Tongue (tissue), 2 donors: ENCODE measurements around the gene GSTT2. TPM values are rescaled to one million over a fixed set of nuclear protein-coding genes. Genes with fewer than 3 reads are reported as not detected.
"Not testable (repeated sequence)": the region's sequence is repeated elsewhere in the genome, so short reads cannot be mapped to it uniquely, and the experiment has no call there.

Experiments used
- DNase-seq: peaks from one replicate; pipeline ENCODE4 v3.0.0-alpha.2; 2015
- total RNA-seq: library from RNA; depleted of rRNA; stranded (reverse); fragments of >200 nt; gene quantifications from one replicate; pipeline ENCODE4 v1.2.3, GENCODE V29; 2014

The GSTT2 gene
- total RNA-seq = not detected

DNA sequence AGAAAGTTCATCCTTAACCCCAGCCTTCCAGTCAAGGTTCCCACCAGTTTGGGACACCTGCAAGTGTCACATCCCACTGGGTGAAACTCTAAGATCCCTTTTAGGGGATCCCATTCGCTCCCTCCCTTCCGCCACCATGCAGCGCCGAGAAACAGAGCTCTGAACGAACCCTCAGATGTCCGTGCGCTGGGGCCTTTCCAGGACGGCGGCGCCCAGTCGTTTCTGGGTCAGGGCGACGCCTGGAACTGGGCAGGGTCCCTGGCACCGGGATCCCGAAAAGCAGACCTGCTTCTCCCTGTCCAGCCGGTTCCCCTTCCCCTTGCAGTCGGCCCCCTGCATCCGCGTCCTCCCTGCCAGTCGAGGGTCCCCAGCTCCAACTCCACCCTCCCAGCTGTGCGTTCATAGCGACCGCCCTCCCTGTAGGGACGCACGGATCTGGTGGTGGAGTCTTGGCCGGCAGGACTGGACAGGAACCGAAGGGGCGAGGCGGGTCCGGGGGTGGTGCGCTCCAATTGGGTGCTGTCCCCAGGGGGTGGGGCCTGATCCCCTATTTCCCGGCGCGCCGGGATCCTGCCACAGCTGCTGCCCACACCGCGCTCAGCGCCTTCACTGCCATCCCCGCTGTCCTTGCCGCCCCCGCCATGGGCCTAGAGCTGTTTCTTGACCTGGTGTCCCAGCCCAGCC lies at the start of gene GSTT2:
Gene GSTT2 (plus strand): TSS at position 578 of the 684 bp plus-strand sequence.
- not testable (repeated sequence) for DNase-seq

DNA sequence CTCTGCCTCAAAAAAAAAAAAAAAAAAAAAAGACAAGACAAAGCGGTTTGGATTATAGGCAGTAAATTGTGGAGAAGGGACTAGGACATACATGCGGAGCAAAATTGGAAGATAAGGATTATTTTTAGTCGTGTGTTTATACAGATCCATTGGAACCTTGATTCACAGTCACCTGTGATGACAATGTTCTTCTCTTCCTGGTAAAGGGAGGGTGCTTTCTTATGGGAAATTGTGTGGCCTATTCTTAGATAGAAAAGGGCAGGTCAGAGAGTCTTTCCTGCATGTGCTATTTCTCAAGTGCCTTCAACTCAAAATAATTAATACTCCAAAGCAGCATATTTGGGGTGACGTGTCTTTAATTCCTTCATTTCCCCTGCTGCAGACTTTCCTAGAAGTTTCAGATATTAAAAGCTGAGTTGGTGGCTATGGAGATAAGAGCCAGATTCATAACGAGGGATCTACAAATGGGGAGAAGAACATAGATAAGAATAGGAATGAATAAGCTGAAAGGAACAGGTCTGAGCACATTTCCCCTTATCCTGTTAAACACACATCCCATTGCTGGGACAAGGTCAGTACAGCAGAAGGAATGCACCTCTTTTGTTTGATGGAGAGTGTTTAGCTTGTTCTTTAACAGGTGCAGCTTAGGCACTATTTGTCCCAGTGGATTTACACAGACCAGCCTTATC lies 41.5 kb upstream of the GSTT2 start:
- DNase-seq = no peak

DNA sequence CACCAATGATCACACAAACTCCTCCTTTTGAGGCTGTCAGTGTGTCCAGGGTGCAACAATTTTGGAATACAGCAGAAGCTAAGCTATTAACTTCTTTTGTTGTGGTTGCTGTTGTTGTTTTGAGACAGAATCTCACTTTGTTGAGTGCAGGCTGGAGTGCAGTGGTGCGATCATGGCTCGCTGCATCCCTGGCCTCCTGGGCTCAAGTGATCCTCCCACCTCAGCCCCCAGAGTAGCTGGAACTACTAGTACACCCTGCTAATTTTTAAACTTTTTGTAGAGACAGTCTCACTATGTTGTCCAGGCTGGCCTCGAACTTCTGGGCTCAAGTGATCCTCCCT lies 40.9 kb upstream of the GSTT2 start:
- DNase-seq = no peak

- DNase-seq = not testable (repeated sequence)
Observed at GRCh38 chr22:23940166-23940565, 39.8 kb upstream of the GSTT2 start.

GRCh38 chr22:23947391-23947790 lies 32.5 kb upstream of the GSTT2 start:
- not testable (repeated sequence) for DNase-seq

DNA sequence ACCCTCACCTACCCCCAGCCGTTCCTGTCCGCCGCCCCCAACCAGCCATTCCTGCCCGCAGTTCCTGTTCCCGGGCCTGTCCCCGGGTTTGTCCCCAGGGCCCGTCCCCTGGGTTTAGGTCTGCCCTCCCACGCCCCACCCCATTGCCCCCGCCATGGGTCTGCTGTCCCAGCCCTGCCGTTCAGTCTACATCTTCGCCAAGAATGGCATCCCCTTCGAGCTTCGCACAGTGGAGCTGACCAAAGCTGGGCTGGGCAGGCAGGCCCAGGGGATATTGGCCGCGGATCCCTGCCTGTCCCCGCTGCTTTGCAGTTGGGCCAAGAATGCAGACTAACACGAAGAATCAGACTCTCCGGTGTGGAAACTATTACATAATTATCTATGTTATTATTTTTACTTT lies 30.2 kb upstream of the GSTT2 start:
- not testable (repeated sequence) for DNase-seq

DNA sequence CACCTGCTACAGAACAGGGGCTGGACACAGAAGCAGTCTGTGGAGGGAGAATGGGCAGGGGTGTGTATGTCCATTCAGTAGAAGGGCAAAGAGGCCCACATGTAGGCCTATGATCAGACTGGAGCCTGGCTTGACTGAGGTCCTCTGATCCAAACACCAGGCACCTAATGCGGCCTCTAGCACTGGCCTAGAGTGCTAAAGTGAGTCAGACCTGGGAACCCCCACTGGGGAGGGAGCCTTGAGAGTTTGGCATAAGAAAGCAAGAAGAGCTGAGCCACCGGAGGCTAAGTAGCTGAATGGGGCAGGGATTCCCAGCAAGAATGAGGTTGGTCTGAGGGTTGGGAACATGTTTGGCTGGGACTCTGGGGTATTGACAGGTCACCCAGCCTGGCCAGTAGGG lies 28.6 kb upstream of the GSTT2 start:
- DNase-seq = not testable (repeated sequence)

DNA sequence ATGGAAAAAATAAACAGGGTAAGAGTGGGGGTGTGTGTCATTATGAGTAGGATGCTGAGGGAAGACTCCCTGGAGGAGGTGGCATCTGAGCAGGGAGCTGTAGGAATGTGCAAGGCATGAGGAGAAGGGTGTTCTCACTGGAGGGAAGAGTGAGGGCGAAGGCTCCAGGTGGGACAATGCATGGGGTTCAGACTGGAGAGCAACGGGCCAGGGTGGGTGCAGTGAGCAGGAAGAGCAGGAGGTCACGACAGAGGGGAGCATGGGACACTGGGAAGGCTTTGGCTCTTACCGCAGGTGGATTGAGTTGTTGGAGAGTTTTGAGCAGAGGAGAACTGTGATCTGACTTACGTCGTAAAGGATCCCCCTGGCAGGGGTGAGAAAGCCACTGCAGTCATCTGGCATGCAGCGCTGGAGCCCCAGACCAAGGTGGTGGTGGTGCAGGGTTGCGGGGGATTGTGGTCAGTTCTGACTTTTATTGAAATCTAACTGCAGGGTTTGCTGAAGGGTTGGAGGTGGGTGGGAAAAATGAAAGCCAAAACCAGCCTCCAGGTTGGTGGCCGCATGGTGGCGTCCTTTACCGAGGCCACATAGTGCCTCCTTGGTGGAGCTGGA lies 27.0 kb upstream of the GSTT2 start:
- not testable (repeated sequence) for DNase-seq

GRCh38 chr22:23953485-23953884 lies 26.4 kb upstream of the GSTT2 start:
- DNase-seq = not testable (repeated sequence)

GRCh38 chr22:23954193-23954990 lies 25.5 kb upstream of the GSTT2 start:
- not testable (repeated sequence) for DNase-seq

DNA sequence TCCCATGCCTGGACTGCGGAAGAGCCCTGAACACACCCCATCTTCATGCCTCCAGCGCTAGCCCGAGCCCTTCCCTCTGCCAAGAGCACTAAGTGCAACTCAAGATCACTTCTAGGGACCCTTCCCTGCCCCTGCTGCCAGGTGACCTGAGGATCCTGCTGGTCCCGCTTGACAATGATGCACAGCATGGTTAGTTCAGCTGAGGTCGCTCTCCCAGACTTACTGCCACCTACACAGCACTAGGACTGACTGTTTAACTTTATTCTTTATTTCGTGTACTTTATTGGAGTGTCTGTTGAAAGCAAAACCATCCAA lies 25.0 kb upstream of the GSTT2 start:
- DNase-seq = not testable (repeated sequence)

GRCh38 chr22:23955886-23956285 lies 24.0 kb upstream of the GSTT2 start:
- DNase-seq = not testable (repeated sequence)

DNA sequence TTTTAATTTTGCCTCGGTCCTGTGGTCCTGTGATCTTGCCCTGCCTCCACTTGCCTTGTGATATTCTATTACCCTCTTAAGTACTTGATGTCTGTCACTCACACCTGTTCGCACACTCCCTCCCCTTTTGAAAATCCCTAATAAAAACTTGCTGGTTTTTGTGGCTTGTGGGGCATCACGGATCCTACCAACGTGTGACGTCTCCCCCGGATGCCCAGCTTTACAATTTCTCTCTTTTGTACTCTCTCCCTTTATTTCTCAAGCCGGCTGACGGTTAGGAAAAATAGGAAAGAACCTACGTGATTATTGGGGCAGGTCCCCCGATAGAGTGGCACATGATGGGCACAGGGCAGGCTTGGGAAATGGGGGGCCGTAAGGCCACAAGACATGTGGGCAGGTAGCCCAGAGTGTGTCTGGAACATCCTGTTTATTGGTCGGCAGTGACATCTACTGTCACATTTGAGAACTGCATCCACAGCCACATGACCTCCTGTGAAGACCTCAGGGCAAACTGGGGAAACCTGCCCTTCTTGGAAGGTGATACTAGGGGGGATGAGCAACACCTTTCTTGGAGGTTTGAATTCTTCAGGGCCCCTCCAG lies 23.5 kb upstream of the GSTT2 start:
- peak; percentile 90 for DNase-seq

DNA sequence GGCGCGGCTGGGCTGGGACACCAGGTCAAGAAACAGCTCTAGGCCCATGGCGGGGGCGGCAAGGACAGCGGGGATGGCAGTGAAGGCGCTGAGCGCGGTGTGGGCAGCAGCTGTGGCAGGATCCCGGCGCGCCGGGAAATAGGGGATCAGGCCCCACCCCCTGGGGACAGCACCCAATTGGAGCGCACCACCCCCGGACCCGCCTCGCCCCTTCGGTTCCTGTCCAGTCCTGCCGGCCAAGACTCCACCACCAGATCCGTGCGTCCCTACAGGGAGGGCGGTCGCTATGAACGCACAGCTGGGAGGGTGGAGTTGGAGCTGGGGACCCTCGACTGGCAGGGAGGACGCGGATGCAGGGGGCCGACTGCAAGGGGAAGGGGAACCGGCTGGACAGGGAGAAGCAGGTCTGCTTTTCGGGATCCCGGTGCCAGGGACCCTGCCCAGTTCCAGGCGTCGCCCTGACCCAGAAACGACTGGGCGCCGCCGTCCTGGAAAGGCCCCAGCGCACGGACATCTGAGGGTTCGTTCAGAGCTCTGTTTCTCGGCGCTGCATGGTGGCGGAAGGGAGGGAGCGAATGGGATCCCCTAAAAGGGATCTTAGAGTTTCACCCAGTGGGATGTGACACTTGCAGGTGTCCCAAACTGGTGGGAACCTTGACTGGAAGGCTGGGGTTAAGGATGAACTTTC lies 18.7 kb upstream of the GSTT2 start, which contains the start of gene GSTT2B:
Gene GSTT2B (minus strand): TSS at position 112 of the 688 bp plus-strand sequence. CDS start 64 bp downstream, at position 48.
- DNase-seq = not testable (repeated sequence)

GRCh38 chr22:23966094-23966493 lies 13.8 kb upstream of the GSTT2 start:
- not testable (repeated sequence) for DNase-seq

DNA sequence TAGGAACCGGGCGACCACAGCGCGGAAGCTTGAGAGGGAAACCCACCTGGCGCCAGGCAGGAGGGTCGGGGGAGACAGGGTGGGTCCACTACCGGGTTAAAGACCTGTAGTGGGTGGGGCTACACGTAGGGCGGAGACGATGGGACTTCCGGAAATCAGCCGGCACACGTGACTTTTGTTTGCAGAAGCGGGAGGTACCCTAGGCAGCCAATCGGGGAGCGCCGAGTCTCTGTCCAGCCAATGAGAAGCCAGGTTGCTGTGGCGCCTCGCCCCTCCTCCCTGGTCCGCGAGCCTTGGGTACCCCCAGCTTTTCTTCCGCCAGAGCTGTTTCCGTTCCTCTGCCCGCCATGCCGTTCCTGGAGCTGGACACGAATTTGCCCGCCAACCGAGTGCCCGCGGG lies 13.4 kb upstream of the GSTT2 start, which contains the start of gene DDTL:
Gene DDTL (plus strand): TSS at position 321 of the 400 bp plus-strand sequence. CDS start 27 bp downstream, at position 348.
- DNase-seq = not testable (repeated sequence)

DNA sequence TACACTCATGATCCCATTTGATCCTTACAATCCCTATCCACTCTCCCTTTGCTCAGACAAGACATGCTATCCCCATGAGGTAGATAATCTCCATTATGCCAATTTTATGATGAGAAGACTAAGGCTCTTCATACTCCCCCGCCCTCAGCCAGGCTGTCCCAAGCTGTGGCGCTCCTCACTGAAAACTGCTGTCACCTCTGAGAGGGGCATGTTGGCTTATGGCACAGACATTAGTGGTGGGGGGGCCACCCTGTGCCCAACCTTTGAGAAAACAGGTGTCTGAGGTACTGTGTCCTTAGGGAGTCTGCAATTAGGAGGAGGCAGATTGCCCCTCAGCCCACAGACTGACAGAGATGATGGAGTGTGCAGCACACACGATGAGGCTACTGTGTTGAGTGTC lies 10.9 kb upstream of the GSTT2 start:
- no peak for DNase-seq

DNA sequence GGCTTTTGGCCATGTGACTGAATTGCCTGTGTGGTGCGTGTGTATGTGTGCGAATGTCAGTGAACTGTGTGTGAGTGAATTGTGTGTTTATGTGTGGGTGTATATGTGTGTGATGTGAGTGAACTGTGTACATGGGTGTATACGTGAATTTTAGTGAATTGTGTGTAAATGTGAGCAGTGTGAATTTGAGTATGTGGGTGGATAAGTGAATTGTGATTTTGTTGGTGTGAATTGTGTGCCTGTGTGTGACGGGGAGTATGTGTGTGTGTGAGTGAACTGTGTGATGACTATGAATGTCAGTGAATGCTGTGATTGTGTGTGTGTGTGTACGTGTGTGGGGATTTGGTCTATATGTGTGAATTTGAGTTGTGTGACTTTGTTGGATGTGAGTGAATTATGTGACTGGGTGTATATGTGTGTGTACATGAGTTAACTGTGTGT lies 9.7 kb upstream of the GSTT2 start:
- DNase-seq = no peak

DNA sequence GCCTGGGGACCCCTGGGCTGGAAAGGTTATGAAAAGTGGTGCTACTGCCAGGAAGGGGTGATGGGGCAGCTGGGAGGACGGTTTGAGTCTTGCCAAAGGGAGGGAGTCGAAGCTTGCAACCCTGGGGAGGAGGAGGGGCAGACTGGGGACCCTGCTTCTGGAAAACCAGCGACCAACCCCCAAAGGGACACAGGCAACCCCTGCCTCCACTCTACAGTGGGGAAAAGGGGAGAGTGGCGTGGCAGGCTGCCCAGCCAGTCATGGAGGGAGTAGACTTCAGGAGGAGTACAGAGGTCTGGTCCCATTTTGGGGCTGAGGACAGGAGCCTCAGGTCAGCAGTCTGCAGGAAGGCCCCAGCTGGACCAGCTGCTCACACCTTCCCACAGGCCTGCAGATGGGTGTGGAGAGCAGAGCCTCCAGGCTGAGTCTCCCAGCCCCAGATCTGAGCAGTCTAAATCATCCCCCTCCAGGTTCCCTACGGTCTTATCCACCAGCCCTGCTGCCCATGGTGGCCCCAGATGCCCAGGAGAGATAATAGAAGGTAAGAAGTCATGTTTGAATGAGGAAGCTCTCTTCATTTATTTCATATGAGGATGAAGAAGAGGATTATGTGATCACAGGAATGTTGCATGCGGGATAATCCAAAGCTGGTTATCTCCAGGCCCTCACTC lies 9.0 kb upstream of the GSTT2 start:
- DNase-seq = no peak

GRCh38 chr22:23971927-23972326 lies 8.0 kb upstream of the GSTT2 start:
- DNase-seq = not testable (repeated sequence)

- DNase-seq = not testable (repeated sequence)
Observed at GRCh38 chr22:23974345-23974744, 5.6 kb upstream of the GSTT2 start, which contains the start of gene DDT. DDT (minus strand) TSS chr22:23974441; CDS start chr22:23974414, 27 bp downstream.
